PC-9 (cell line): Measurements from ENCODE around the gene MAEA. TPM values are rescaled to one million over a fixed set of nuclear protein-coding genes. Genes with fewer than 3 reads are reported as not detected.

Experiments
- BruUV-seq: library from RNA; stranded (reverse); fragments of 400-500 nt; replicated peaks from 2 replicates; lab custom pipeline; 2021; lab: Mats Ljungman, UMichigan
- CTCF ChIA-PET: fragments of 300-600 bp; sonication (Branson Sonifier 250); formaldehyde crosslinking; loops from one replicate; lab custom pipeline; 2022; ENCODE audit warnings: antibody characterized with exemption; lab: Charles Lee
- POLR2A ChIA-PET: fragments of 300-600 bp; sonication (Branson Sonifier 250); formaldehyde crosslinking; loops from one replicate; lab custom pipeline; 2022; ENCODE audit warnings: antibody characterized with exemption; ENCODE audit not compliant: unreplicated experiment; lab: Charles Lee
- DNase-seq, 2 experiments: peaks; one replicate each; pipeline versions ENCODE4 v3.0.0 to v3.0.0-alpha.2; 2015 to 2022; ENCODE audit warnings: mixed read lengths in 1 of 2
- H2AFZ ChIP-seq: fragments of 200-600 bp; sonication (generic); 2 replicates; pipeline ENCODE4 v1.8.1; 2017; ENCODE audit warnings: antibody characterized with exemption
- H3F3A ChIP-seq: fragments of 200-600 bp; sonication (generic); 2 replicates; pipeline ENCODE4 v1.8.1; 2017; ENCODE audit warnings: antibody characterized with exemption, mild to moderate bottlenecking, low read depth; ENCODE audit not compliant: insufficient read depth
- H3K27ac ChIP-seq: fragments of 200-600 bp; sonication (generic); 2 replicates; pipeline ENCODE4 v1.6.1; 2016; ENCODE audit warnings: mixed run types
- H3K27me3 ChIP-seq: fragments of 200-600 bp; sonication (generic); 2 replicates; pipeline ENCODE4 v1.6.1; 2016; ENCODE audit warnings: low read depth, mixed run types; ENCODE audit not compliant: insufficient read depth
- H3K36me3 ChIP-seq: fragments of 200-600 bp; sonication (generic); 2 replicates; pipeline ENCODE4 v1.6.1; 2016; ENCODE audit warnings: low read depth, mixed run types
- H3K4me1 ChIP-seq: fragments of 200-600 bp; sonication (generic); replicated peaks from 2 replicates; pipeline ENCODE4 v1.6.1; 2016; ENCODE audit warnings: mixed run types; ENCODE audit not compliant: insufficient read depth
- H3K4me2 ChIP-seq: fragments of 200-600 bp; sonication (generic); 2 replicates; pipeline ENCODE4 v1.6.1; 2017; ENCODE audit warnings: mixed run types
- H3K4me3 ChIP-seq: fragments of 200-600 bp; sonication (generic); 2 replicates; pipeline ENCODE4 v1.6.1; 2016; ENCODE audit warnings: mixed run types
- H3K79me2 ChIP-seq: fragments of 200-600 bp; sonication (generic); 2 replicates; pipeline ENCODE4 v1.6.1; 2017; ENCODE audit warnings: low read depth, mixed run types
- H3K9me2 ChIP-seq: fragments of 200-600 bp; sonication (generic); 2 replicates; pipeline ENCODE4 v1.8.1; 2017; ENCODE audit warnings: mild to moderate bottlenecking; ENCODE audit not compliant: insufficient read depth
- H3K9me3 ChIP-seq: fragments of 200-600 bp; sonication (generic); 2 replicates; pipeline ENCODE4 v1.8.1; 2016; ENCODE audit warnings: low read depth; ENCODE audit not compliant: insufficient read depth
- H4K20me1 ChIP-seq: fragments of 200-600 bp; sonication (generic); 2 replicates; pipeline ENCODE4 v1.8.1; 2017; ENCODE audit not compliant: insufficient read depth
- EZH2 ChIP-seq: fragments of 200-600 bp; sonication (generic); IDR thresholded peaks from 2 replicates; pipeline ENCODE4 v1.8.0; 2017; ENCODE audit warnings: antibody characterized with exemption, low read depth
- intact Hi-C: fragments of 100-400 bp; cut with micrococcal nuclease; formaldehyde crosslinking; loops from one replicate; pipeline ENCODE4 v1.10.0; 2022; ENCODE audit not compliant: unreplicated experiment
- total RNA-seq: library from RNA; stranded (reverse); gene quantifications from 2 replicates; pipeline ENCODE4 v1.2.3, GENCODE V29; 2021
- TF ChIP-seq, protein P1 (sequence below): fragments of 200-600 bp; sonication (generic); conservative IDR thresholded peaks from 2 replicates; pipeline ENCODE4 v1.6.1; 2017; ENCODE audit warnings: mixed run types, antibody characterized with exemption, mild to moderate bottlenecking, moderate library complexity

MAEA gene
- total RNA-seq, 1 experiment from 2014 or later: 79.4 TPM

DNA sequence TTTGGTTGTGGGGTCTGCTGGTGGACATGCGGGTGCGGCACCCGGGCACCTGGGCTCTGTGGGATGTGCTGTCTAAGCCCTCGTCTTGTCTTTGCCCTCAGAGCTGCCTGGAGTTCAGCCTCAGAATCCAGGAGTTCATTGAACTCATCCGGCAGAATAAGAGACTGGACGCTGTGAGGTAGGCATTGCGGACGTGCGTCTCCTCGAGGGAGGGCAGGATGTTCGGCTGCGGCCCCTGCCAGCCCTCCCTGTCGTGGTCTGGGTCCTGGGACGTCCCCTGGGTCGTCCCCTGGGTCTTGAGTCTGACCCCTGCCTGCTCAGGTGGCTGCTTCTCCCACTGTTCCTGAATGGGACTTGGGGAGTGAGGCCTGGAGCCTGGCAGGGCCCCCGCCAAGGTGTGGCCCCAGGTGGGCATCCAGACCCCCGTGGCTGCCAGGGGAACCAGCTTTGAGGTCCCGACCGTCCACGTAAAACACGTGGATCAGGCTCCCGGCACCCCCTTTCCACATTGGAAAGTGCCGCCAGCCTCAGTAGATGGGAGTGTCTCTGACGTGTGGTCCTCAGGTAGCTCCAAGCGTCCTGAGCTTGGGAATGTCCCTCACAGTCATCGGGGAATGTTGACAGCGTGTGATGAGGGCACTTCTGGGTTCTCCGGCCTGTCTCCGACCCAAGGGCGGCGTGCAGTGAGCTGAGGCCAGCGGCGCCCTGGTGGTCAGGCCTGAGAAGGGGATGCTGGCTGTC lies 38.0 kb downstream of the MAEA start:
- POLR2A ChIA-PET: no interaction called here
- CTCF ChIA-PET: no interaction called here

DNA sequence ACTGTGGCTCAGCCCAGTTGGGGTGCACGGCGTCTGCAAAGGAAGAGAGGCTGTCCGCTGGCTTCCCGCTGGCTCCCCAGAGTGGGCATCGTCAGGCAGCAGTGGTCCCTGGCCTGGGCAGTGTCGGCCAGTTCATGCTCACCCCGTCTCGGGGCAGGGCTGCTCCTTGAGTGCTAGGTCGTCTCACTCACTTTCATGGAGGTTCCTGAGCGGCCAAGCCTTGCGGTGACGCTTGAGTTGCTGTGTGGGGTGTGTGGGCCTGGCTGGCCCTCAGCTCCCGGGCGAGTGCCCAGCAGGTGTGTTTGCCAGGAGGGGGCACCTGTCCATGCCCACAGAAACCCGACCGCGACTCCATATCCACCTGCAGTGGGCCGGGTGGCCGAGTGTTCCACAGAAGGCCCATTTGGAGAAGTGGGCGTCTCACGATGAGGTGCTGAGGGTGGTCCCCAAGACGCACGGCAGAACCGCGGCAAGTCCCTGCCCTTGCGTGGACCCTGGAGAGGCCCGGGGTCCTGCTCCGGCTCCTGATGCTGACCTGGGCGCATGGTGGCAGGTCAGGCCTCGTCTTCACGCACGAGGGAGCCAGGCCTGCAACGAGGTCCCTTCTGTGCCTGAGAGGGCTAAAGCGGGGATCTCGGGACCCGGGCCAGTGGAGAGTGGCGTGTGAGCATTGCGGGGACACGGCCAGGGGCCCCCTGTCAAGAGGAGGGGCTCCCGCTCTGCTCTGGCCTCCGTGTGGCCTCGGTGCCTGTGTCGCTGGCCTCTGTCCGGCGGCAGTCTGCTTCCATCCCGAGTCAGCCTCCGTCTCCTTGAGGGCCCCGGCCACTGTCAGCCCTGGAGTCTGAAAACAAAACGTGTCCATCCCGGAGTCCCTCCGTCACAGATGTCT lies 38.8 kb downstream of the MAEA start:
- peaks cover 29% of the 10 kb centered on the region for H3K79me2 ChIP-seq
- H3K36me3 ChIP-seq: peaks cover 6% of the 10 kb centered on the region; the same call in 1 of the 2 replicates
- no peak overlapping the region for H2AFZ ChIP-seq
- no peaks in the 10 kb centered on the region for H3K9me2 ChIP-seq
- TF ChIP-seq, protein P1, sequence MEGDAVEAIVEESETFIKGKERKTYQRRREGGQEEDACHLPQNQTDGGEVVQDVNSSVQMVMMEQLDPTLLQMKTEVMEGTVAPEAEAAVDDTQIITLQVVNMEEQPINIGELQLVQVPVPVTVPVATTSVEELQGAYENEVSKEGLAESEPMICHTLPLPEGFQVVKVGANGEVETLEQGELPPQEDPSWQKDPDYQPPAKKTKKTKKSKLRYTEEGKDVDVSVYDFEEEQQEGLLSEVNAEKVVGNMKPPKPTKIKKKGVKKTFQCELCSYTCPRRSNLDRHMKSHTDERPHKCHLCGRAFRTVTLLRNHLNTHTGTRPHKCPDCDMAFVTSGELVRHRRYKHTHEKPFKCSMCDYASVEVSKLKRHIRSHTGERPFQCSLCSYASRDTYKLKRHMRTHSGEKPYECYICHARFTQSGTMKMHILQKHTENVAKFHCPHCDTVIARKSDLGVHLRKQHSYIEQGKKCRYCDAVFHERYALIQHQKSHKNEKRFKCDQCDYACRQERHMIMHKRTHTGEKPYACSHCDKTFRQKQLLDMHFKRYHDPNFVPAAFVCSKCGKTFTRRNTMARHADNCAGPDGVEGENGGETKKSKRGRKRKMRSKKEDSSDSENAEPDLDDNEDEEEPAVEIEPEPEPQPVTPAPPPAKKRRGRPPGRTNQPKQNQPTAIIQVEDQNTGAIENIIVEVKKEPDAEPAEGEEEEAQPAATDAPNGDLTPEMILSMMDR: no peak
- TF ChIP-seq EZH2: no peak
- CTCF ChIA-PET: no interaction called here
- peaks cover 38% of the 10 kb centered on the region for H3K4me1 ChIP-seq
- H3K4me2 ChIP-seq: peak overlapping the region; percentile 58
- H3K27me3 ChIP-seq: no peaks in the 10 kb centered on the region
- H4K20me1 ChIP-seq: peaks cover 4% of the 10 kb centered on the region; the same call in 1 of the 2 replicates
- POLR2A ChIA-PET: interaction anchor here (1.6 kb wide), 1 partner anchor 18 kb away, joined by 13 read pairs; the partner anchor contains the start of gene UVSSA
- intact Hi-C loops: loop anchor here (5.0 kb wide), 1 partner anchor 41 kb away; the partner anchor contains the start of gene MAEA
- H3K4me3 ChIP-seq: no peak overlapping the region
- no TSS peak for BruUV-seq
- H3K27ac ChIP-seq: peak overlapping the region; percentile 85
- peaks cover 57% of the 10 kb centered on the region for H3F3A ChIP-seq
- no peaks in the 10 kb centered on the region for H3K9me3 ChIP-seq
- DNase-seq: no peak

More for the DNA sequence above, 38.0 kb downstream of the MAEA start:
- no peak for DNase-seq
- Histone ChIP-seq H3K4me1 (peaks cover 42% of the 10 kb centered on the region), H4K20me1 (peaks cover 4% of the 10 kb centered on the region; the same call in 1 of the 2 replicates), H3K4me2 (no peak overlapping the region), H3K27ac (no peak overlapping the region), H3K36me3 (peaks cover 6% of the 10 kb centered on the region; the same call in 1 of the 2 replicates), H3K79me2 (peaks cover 23% of the 10 kb centered on the region), H2AFZ (no peak overlapping the region), H3K27me3 (no peaks in the 10 kb centered on the region), H3K9me3 (no peaks in the 10 kb centered on the region), H3F3A (peaks cover 56% of the 10 kb centered on the region), H3K9me2 (no peaks in the 10 kb centered on the region), H3K4me3 (no peak overlapping the region)
- BruUV-seq: no TSS peak
- no peak for TF ChIP-seq EZH2
- TF ChIP-seq, protein P1: no peak
- intact Hi-C loops: loop anchor here (5.0 kb wide), 1 partner anchor 40 kb away; the partner anchor contains the start of gene MAEA
